ENCODE data around the gene ABTB1. TPM values are rescaled to one million over a fixed set of nuclear protein-coding genes. Genes with fewer than 3 reads are reported as not detected.

Gene ABTB1
- total RNA-seq, 1 experiment from 2014 or later: 12.5 TPM

GRCh38 chr3:127675651-127676391 lies 3.1 kb downstream of the ABTB1 start:
- CTCF ChIA-PET: interaction anchor here (1.1 kb wide), 1 partner anchor 20 kb away, joined by 3 read pairs; no protein-coding TSS in a partner anchor
- ATAC-seq: no peak
- H3K36me3 Mint-ChIP-seq: no peaks in the 10 kb centered on the region
- peaks cover 3% of the 10 kb centered on the region for H3K27me3 Mint-ChIP-seq (ENCODE audit: low read depth)
- peaks cover 12% of the 10 kb centered on the region for H3K4me1 Mint-ChIP-seq
- POLR2A ChIA-PET: no interaction called here
- H3K27ac Mint-ChIP-seq: peak overlapping the region; percentile 70; the same call in 1 of the 2 replicates
- peak; percentile 10 for DNase-seq (ENCODE audit: low spot score)
- TF ChIP-seq, protein P1, sequence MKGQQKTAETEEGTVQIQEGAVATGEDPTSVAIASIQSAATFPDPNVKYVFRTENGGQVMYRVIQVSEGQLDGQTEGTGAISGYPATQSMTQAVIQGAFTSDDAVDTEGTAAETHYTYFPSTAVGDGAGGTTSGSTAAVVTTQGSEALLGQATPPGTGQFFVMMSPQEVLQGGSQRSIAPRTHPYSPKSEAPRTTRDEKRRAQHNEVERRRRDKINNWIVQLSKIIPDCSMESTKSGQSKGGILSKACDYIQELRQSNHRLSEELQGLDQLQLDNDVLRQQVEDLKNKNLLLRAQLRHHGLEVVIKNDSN (CRISPR knock-in tag; IDR thresholded peaks at IDR 0.05): no peak
- TF ChIP-seq, protein P2, sequence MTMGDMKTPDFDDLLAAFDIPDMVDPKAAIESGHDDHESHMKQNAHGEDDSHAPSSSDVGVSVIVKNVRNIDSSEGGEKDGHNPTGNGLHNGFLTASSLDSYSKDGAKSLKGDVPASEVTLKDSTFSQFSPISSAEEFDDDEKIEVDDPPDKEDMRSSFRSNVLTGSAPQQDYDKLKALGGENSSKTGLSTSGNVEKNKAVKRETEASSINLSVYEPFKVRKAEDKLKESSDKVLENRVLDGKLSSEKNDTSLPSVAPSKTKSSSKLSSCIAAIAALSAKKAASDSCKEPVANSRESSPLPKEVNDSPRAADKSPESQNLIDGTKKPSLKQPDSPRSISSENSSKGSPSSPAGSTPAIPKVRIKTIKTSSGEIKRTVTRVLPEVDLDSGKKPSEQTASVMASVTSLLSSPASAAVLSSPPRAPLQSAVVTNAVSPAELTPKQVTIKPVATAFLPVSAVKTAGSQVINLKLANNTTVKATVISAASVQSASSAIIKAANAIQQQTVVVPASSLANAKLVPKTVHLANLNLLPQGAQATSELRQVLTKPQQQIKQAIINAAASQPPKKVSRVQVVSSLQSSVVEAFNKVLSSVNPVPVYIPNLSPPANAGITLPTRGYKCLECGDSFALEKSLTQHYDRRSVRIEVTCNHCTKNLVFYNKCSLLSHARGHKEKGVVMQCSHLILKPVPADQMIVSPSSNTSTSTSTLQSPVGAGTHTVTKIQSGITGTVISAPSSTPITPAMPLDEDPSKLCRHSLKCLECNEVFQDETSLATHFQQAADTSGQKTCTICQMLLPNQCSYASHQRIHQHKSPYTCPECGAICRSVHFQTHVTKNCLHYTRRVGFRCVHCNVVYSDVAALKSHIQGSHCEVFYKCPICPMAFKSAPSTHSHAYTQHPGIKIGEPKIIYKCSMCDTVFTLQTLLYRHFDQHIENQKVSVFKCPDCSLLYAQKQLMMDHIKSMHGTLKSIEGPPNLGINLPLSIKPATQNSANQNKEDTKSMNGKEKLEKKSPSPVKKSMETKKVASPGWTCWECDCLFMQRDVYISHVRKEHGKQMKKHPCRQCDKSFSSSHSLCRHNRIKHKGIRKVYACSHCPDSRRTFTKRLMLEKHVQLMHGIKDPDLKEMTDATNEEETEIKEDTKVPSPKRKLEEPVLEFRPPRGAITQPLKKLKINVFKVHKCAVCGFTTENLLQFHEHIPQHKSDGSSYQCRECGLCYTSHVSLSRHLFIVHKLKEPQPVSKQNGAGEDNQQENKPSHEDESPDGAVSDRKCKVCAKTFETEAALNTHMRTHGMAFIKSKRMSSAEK (CRISPR knock-in tag; IDR thresholded peaks at IDR 0.05; ENCODE audit: borderline replicate concordance): no peak
- no peak overlapping the region for H3K4me3 Mint-ChIP-seq
- no peaks in the 10 kb centered on the region for H3K9me3 Mint-ChIP-seq

DNA sequence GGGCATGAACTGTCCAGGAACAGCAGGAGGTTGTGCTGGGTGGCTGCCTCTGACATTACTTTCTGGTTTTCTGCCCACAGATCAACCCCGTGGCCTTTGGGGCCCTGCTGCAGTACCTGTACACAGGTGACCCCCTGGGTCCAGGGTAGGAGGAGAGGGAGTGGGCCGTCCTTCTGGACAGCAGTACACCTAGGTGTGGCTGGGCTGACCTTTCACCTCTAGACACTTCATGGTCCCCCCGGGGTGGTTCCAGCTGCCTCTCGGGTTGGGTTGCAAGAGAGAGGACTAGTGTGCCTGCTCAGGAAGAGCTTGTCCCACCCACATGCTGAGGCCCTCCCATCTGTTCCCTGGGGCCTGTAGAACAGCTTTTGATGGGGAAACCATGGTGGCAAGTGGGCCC lies 3.7 kb downstream of the ABTB1 start:
- no peaks in the 10 kb centered on the region for H3K36me3 Mint-ChIP-seq
- H3K27me3 Mint-ChIP-seq (ENCODE audit: low read depth): peaks cover under 1% of the 10 kb centered on the region
- DNase-seq (ENCODE audit: low spot score) (peak; percentile 4), ATAC-seq (no peak)
- TF ChIP-seq ZNF423 (CRISPR knock-in tag; IDR thresholded peaks at IDR 0.05): no peak
- TF ChIP-seq NR2C2 (CRISPR knock-in tag; IDR thresholded peaks at IDR 0.05): no peak
- TF ChIP-seq ATF1 (CRISPR knock-in tag; IDR thresholded peaks at IDR 0.05): no peak
- TF ChIP-seq FOXJ3 (CRISPR knock-in tag; IDR thresholded peaks at IDR 0.05; ENCODE audit: borderline replicate concordance): no peak
- no peak for TF ChIP-seq NFE2L1 (CRISPR knock-in tag; IDR thresholded peaks at IDR 0.05)
- TF ChIP-seq ZNF671 (CRISPR knock-in tag; IDR thresholded peaks at IDR 0.05): no peak
- no peak for TF ChIP-seq JAZF1 (CRISPR knock-in tag; IDR thresholded peaks at IDR 0.05)
- no peak for TF ChIP-seq MAX (CRISPR knock-in tag; IDR thresholded peaks at IDR 0.05)
- TF ChIP-seq ZNF263 (CRISPR knock-in tag; IDR thresholded peaks at IDR 0.05; ENCODE audit: low read depth): no peak
- no peak for TF ChIP-seq E2F1 (CRISPR knock-in tag; IDR thresholded peaks at IDR 0.05)
- TF ChIP-seq ZNF416 (CRISPR knock-in tag; IDR thresholded peaks at IDR 0.05): no peak
- TF ChIP-seq CREB1 (CRISPR knock-in tag; IDR thresholded peaks at IDR 0.05): no peak
- TF ChIP-seq FOXP1 (CRISPR knock-in tag; IDR thresholded peaks at IDR 0.05; ENCODE audit: borderline replicate concordance): no peak
- TF ChIP-seq, protein P3, sequence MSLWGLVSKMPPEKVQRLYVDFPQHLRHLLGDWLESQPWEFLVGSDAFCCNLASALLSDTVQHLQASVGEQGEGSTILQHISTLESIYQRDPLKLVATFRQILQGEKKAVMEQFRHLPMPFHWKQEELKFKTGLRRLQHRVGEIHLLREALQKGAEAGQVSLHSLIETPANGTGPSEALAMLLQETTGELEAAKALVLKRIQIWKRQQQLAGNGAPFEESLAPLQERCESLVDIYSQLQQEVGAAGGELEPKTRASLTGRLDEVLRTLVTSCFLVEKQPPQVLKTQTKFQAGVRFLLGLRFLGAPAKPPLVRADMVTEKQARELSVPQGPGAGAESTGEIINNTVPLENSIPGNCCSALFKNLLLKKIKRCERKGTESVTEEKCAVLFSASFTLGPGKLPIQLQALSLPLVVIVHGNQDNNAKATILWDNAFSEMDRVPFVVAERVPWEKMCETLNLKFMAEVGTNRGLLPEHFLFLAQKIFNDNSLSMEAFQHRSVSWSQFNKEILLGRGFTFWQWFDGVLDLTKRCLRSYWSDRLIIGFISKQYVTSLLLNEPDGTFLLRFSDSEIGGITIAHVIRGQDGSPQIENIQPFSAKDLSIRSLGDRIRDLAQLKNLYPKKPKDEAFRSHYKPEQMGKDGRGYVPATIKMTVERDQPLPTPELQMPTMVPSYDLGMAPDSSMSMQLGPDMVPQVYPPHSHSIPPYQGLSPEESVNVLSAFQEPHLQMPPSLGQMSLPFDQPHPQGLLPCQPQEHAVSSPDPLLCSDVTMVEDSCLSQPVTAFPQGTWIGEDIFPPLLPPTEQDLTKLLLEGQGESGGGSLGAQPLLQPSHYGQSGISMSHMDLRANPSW (CRISPR knock-in tag; conservative IDR thresholded peaks at IDR 0.05; ENCODE audit: low read depth): no peak
- no peak for TF ChIP-seq ZMAT4 (CRISPR knock-in tag; IDR thresholded peaks at IDR 0.05)
- no peak for TF ChIP-seq MXD4 (CRISPR knock-in tag; IDR thresholded peaks at IDR 0.05; ENCODE audit: borderline replicate concordance)
- TF ChIP-seq, protein P4, sequence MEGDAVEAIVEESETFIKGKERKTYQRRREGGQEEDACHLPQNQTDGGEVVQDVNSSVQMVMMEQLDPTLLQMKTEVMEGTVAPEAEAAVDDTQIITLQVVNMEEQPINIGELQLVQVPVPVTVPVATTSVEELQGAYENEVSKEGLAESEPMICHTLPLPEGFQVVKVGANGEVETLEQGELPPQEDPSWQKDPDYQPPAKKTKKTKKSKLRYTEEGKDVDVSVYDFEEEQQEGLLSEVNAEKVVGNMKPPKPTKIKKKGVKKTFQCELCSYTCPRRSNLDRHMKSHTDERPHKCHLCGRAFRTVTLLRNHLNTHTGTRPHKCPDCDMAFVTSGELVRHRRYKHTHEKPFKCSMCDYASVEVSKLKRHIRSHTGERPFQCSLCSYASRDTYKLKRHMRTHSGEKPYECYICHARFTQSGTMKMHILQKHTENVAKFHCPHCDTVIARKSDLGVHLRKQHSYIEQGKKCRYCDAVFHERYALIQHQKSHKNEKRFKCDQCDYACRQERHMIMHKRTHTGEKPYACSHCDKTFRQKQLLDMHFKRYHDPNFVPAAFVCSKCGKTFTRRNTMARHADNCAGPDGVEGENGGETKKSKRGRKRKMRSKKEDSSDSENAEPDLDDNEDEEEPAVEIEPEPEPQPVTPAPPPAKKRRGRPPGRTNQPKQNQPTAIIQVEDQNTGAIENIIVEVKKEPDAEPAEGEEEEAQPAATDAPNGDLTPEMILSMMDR (IDR thresholded peaks at IDR 0.05): no peak
- H3K4me3 Mint-ChIP-seq: no peak overlapping the region
- ChIA-PET CTCF (interaction anchor here (1.1 kb wide), 1 partner anchor 19 kb away, joined by 3 read pairs; no protein-coding TSS in a partner anchor), POLR2A (no interaction called here)
- peaks cover 14% of the 10 kb centered on the region for H3K4me1 Mint-ChIP-seq
- H3K9me3 Mint-ChIP-seq: no peaks in the 10 kb centered on the region
- H3K27ac Mint-ChIP-seq: no peak overlapping the region
